Measurements from ENCODE around the gene DLG1.
A peak's percentile ranks its signal among the peaks of the same experiment; 100 is the strongest.

DLG1 gene

DNA sequence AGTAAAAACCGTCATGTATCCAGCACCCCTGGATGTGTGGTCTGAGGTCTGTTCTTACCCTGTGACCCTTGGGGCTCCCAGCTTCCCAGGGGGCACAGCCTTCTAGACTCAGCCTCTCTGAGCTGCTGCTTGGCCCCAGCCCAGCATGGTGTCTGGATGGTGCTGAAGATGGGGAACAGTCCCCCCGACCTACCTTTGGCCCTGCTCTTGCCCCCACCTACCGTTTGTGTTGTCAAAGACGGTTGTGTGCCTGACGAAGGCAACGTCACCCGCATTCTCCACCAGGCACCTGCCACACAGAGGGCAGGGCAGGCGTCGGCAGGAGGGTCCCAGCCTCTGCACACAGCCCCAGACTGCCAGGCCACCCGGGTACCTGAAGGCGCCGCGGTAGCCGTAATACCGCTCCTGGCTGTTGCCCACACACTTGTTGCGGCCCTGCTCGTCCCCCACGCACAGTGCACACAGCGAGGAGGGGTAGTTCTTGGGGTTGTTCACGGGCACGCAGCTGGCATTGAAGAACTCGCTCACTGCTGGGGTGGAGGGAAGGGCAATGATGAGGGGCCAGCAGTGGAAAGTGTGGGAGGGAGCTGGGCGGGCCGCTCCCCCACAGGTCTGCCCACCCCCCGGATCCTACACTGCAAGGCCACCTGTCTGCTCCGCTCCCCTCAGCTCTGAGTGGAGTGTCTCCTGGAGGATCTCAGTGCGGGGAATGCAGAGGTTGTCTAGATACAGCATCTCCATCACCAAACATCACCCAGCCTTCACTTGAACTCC, 289.8 kb downstream of the DLG1 start:
- DNase-seq = no peak

DNA sequence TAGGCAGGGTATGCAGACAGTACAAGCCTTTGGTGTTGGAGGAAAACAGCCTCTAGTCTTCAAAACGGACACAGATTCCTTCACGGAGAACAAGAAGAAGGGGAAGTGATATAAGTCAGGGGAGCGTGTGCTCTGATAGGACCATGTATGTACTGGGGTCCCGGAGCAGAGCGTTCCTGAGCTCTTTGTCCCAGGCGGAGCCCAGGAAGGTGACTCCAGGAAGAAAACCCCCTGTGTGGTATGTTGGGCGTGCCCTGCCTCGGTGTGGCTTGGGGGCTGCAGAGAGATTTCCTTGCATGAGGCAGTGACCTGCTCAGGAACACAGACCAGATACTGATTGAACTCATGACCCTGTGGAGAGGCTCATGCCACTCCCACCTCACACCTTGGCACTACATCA, 290.5 kb downstream of the DLG1 start:
- DNase-seq = no peak

DNA sequence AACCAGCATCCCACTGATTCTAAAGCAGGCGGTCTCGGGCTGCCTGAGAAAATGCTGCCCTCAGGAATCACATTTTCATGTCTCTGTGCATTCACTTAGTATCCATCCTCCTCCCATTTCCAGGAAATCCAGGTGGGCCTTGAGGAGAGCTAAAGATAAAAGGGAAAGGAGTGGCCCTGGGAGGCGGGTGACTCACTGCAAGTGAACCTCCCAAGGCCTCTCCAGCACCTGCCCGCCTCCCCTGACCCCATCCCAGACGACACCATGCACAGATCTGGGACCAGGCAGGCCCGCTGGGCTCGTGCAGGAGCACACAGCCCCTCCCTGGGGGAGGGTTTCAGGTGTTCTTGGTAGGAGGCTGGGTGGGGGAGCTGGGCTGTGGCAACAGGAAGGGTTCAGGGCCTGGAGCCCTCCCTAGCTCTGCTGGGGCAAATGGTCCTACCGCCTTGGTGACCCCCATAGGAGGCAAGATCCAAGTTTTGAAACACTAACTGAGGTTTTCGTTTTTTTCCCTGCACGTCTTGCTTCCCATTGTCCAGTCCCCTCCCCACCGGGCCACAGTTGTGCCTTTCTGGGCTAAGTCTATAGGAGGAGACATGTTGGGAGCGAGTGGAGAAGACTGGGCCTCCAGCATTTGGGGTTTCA, 291.0 kb downstream of the DLG1 start:
- DNase-seq = no peak

DNA sequence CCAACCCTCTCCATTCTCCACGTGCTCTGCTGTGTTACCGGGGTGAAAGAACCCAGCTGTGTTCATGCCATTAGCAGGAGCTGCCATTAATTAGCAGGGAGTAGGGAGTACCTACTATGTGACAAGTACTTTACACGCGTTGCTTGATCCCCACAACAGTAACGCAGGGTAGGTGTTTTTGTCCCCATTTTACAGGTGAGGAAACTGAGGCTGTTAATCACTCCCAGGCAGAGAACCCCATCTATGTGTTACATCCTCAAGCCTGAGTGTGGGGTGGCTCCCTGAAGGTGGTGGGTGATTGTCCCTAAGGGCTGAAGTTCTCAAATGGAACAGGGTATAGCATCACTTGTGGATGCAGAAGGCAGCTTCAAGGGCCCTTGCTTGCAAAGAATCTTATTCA, 291.6 kb downstream of the DLG1 start:
- DNase-seq = no peak

DNA sequence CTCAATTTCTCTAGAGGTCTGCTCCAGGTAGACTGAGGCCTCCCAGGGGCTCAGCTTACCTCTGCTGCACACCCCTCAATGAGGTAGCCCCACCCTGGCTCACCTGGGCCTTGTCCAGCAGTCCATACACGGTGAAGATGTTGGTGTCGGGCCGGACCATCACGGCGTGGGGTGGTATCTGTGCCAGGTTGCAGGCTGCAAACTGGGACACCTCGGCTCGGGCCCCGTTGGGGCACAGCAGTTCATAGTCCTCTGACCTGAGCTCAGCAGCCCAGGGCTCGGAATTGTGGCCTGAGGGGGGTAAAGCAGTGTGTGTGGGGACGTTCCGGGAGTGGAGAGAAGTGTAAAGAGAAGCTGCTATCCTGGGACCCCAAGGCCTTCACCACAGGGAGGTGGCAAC, 292.0 kb downstream of the DLG1 start:
- no peak for DNase-seq

DNA sequence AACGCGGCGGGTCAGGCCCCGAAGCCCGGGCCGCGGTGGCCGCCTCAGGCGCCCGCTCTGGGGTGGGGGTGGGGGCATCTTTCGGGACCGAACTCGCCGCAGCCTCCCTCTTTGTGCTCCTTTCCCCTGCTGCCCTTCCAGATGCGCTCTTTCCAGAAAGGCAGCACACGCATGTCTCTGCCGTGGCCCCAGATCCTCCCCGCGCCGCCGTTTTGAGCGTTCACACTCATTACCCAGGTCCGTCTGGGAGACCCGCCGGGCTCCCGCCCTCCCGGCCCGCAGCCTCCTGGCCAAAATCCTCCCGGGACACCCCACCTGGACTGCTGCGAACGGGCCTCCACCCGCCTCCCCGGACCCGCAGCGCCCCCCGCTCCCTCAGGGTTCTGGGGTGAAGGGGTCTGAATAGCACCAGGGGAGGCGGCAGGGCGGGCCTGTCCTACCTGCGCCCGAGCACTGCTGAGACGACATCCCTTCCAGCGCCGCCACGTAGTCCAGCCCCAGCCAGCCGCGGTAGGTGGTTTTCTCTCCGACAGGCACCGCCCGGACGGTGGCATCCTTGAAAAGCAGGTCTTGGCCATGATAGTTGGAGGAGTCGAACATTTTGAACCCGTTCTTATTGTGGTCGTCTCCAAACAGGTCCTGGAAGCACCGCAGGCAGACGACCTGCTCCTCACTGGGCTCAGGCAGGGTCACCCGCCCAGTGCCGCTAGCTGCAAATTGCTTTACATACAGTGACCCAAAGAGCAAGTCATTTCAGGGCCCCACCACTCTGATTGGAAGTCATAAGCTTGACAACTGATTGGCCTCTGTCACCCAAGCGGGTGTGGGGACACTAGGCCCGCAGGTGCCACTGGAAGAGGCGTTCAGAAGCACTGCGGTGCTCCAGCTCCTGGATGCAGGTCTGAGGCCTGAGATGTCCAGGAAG, 294.7 kb downstream of the DLG1 start:
- no peak for DNase-seq

DNA sequence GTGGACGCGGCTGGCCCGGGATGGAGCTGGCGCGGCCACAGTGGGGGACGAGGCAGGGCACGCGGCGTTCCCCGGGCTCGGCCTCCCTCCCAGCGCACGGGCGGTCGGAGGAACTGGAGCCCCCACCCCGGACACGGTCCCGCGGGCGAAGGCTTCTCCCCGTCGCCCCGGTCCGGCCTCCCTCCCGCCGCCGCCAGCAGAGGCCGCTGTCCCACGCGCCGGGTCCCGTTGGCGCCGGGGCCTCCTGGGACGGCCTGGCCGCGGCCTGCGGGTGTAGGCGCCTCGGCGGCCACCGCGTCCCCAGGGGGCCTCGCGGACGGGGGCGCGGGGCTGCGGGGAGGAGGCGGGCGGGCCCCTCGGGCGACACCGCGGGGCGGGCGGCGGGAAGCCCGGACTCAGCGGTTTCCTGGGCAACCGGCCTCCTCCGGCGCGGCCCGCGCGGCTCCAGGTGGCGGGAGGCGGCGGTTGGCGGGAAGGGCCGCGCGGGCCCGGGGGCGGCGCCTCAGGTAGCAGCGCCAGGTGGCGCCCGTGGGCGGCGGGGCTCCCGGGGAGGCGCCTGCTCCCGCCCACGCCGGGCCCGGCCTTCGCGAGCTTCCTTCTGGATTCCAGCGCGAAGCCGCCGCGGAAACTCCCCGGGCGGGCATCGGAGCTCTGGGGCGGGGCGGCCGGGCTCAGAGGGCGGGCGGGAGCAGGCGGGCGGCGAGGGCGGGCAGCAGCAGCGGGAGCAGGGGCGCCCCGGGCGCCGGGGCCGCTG, 295.5 kb downstream of the DLG1 start:
- DNase-seq = peak; percentile 57

DNA sequence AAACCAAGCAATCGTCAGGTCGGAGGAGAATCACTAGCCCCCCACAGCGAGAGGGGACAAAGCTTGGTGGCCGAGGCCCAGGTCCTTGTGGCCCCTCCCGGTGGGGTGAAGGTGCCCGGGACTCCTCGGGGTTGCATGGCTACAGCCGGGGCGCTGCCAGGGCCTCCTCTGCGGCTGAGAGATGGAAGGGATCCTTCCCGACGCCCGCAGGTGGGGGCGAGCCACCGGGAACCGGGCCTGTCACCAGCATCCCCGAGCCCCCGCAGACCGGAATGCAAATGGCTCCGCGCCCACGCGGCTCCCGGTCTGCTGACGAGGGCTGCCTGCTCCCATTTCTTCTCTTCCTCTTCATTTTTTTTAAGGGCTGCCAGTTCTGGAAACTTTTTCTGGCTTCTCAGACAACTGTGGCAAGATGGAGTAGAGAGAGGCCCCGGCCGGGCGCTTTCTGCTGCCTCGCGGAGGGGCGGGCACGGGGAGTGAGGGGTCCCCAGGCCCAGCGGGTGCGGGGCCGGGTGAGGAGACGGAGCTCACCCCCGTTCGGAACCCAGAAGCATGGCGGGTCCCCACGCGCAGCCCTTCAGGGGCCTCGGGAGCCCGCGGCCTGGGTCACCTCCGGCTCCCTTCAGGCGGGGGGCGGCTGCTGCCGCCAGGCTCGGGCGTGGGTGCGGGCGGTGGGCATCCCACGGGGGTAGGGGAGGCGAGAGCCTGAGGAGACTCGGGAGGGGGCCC, 296.3 kb downstream of the DLG1 start:
- DNase-seq = no peak

DNA sequence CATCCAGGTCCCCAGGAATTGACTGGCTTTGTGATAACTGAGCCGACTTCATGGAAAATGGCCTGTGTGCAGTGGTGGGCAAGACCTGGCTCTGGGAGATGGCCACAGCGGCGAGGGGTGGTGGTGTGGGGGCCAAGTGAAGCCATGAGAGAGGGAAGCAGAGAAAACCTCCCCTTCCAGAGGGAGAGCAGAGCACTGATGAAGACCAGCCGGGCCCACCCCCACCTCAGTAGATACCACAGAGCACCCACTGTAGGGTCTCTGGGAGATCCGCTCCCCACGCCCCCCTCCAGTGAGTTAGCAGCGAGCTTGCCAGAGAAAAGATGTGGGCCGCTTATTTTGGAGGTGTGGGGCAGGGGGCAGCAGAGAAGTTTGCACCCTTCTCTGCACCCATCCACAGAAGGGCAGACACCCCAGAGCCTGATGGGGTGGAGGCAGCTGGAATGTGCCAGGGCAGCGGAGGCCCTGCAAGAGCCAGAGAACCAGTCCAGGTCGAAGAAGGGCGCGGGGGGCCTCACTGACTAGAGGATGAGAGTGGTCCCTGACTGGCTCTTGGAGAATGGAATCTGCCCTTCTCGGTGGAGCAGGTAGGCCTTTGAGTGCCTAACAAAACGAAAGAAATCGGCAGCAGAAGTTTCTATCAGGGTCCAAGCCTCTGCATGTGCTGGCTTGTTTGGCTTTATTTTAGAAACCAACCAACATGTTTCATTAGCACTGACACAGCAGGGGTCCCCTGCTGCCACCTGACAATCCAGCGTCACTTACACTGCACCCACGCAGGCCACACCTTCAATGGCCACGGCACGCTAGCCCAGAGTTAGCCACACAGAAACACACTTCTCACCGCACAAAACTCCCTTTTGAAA, 297.1 kb downstream of the DLG1 start:
- no peak for DNase-seq

DNA sequence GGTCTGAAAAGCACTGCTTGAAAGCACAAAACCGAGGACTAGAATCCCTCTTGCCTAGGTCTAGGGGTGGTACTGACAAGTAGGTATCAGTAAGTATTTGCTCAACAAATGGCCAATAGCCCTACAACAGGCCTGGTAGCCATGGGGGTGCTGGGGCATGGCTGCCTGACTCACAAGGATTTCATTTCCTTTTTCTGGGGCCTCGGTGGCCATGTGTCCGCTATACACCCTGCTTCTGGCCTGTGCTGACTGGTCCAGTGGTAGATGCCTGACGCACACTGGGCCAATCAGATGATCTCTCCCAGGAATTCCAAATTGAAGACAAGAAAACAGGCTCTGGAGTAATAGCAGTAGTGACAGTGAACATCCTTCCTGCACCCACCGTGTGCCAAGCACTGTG, 298.2 kb downstream of the DLG1 start:
- DNase-seq = no peak

DNA sequence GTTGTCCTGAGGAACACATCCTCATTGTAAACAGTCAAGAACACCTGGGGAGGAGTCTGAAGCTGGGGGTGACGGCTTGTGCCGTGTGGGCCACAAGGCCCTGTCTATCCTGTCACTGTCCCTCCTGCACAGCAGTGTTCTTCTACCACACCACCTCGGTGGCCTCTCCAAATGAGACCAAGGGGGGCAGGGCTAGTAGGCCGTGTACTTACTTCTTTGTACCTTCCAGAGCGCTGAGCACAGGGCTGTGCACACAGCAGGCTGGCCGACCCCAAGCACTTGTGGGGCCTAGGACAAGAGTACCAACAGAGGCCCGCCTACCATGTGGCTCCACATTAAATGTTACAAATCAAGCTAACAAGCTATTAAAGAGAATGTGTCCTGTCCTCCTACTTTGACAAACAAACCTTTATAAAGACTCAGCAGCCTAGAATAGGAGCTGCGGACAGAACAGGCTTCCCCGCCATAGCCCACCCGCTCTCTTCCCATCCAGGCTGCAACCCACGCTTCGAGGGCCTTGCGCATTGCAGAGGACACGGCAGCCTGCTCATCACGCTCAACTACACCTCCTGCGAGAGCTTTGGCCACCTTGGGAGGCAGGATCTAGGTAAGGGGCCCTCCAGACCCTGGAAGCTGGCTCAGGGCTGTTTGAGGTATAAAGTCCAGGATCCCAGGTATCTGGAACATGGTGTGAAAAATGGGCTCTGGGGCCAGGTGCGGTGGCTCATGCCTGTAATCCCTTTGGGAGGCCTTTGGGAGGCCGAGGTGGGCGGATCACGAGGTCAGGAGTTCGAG, 299.2 kb downstream of the DLG1 start:
- no peak for DNase-seq

DNA sequence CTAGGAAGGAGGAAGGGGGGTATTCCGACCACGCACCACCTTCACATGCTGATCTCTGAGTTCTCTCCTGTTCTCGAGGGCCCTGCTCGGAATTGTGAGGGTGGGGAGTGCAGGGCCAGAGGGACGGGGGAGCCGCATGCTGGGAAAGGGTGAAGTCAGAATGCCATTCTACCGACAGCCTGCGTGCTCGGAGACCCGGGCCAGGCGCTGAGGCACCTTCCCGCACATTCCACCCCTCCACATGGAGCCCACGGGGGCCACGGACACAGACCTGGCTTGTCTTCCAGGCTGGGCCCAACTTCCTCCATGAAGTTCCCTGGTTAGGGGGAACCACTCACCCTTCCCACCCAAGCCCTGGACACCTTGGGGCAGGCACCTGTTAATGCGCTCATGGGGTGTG, 301.1 kb downstream of the DLG1 start:
- DNase-seq = no peak

DNA sequence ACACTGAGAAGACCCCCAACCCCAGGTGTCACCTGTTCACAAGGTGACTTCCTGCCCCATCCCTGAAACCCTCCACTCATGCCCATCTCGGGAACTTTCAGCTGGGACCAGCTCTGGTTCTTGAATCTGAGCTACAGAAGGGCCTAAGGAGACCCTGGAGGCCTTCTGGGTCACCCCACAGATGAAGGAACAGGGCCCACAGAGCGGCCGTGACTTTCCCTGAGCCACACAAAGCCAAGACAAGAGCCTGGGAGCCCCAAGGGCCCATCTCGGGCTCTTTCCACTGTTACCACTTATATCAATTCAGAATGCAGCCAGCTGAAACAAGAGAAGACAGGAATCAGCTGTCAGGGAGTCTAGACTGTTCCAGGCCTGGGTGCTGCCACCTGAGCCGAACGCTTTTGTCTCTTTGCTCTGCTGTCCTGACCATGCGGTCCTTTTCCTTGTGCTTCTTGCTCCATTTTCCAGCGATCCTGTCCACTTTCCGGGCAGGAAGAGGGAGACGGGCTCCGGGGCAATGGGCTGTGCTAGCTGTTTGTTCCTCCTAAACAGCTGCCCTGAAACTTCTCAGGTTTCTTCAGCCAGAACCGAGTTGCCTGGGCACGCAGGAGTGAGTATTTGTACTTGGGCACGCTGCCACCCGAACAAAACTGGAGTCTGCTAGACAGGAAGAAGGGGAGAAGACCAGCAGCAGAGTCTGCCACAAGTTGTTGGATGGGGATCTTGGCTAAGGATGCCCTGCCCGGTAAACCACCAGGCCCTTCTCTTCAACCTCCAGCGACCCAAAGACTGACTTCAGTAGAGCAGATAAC, 301.8 kb downstream of the DLG1 start:
- peak; percentile 56 for DNase-seq

DNA sequence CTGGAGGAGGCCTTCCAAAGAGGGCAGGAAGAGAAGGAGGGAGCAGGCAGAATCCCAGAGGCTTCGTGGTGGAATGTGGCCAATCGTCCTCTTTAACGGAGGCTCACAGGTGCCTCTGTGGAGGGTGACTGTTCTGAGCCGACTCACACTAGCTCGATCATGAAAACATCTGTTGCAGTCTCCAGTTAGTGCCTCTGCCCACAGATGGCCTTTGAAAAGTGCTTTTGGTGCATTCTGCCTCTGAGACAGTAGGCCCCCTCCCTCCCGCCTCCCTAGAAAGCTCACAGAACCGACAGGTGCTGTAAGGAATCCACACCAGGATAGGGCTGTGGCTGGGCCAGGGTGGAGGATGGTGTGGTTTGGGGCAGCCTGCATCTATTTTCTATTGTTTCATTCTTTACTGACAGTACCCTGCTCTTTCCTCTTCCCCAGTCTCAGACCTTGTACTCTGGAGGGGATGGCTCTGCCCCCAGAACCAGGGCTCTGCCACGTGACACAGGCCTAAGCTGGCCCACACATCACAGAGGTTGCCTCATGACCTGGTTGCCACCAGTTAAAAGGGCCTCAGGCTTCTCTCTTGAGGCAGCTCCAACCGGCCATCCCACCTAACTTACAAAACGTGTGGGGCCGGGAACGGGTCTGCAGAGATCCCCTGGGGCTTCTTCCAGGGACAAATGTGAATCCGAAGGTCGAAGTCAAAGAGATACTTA, 302.6 kb downstream of the DLG1 start:
- no peak for DNase-seq

DNA sequence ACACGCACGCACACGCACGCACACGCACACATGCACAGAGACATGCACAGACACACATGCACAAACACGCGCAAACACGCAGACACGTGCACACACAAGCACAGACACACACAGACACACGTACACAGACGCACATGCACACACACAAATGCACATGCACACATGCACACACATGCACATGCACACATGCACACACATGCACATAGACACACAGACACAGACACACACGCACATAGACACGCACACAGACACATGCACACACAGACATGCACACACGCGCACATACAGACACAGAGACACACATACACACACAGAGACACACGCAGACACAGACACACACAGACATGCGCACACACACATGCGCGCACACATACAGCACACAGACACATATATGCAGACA, 303.4 kb downstream of the DLG1 start:
- no peak for DNase-seq

DNA sequence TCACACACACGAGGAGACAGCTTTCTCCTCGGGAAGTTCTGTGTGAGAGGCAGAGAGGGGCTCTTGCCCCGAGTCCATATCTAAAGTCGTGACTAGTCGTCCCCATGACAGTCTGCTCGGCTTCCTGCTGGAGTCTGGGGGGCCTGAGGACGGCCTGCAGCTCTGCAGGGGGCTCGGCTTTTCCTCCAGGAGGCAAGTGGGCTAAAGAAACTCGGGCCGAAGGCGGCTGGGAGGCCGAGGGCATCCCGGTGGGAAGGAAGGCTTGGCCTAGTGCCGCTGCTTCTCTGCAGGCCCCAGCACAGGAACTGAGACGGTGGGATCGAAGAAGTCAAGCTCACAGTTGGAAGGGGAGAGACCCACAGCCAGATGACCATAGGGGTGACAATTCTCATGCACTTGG, 304.4 kb downstream of the DLG1 start:
- no peak for DNase-seq

All from NCI-H1092 (cell line).